Kidney epithelial cell (primary cell): ENCODE results near the gene OBP2B. TPM values are rescaled to one million over a fixed set of nuclear protein-coding genes. Genes with fewer than 3 reads are reported as not detected.

ENCODE experiments used
- DNase-seq: peaks from one replicate; pipeline ENCODE4 v3.0.0-alpha.2; 2010; ENCODE audit warnings: low read depth
- H3K27me3 ChIP-seq: 2 replicates; pipeline ENCODE4 v1.6.0; 2011; ENCODE audit warnings: low read length; ENCODE audit not compliant: control insufficient read depth, insufficient read depth
- H3K36me3 ChIP-seq: 2 replicates; pipeline ENCODE4 v1.5.1; 2011; ENCODE audit warnings: low read length; ENCODE audit not compliant: control insufficient read depth, insufficient read depth
- H3K4me3 ChIP-seq: 2 replicates; pipeline ENCODE4 v1.5.1; 2011; ENCODE audit warnings: low read depth, mild to moderate bottlenecking, control low read depth, low read length
- total RNA-seq: library from RNA; depleted of rRNA; stranded (reverse); fragments of >200 nt; gene quantifications from 2 replicates; pipeline ENCODE4 v1.2.3, GENCODE V29; 2015
- TF ChIP-seq, protein P1 (sequence below): IDR thresholded peaks from 2 replicates; pipeline ENCODE4 v1.5.1; 2011; ENCODE audit warnings: mild to moderate bottlenecking, moderate library complexity, low read length, control low read depth, inconsistent platforms; ENCODE audit not compliant: insufficient read depth, poor library complexity, severe bottlenecking

The OBP2B gene
- total RNA-seq, 1 donor from 2014 or later: not detected

DNA sequence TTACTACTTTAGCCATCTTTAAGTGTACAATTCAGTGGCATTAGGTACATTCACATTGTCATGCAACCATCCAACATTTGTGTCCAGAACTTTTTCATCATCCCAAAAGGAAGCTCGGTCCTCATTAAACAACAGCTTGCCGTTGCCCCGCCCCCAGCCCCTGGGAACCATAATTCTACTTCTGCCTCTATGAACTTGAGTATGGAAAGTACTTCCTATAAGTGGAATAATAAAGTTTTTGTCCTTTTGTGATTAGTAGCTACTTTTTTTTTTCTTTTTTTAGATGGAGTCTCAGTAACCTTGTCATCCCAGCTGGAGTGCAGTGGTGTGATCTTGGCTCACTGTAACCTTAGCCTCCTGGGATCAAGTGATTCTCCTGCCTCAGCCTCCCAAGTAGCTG lies 50.4 kb downstream of the OBP2B start:
- DNase-seq: no peak
- TF ChIP-seq, protein P1, sequence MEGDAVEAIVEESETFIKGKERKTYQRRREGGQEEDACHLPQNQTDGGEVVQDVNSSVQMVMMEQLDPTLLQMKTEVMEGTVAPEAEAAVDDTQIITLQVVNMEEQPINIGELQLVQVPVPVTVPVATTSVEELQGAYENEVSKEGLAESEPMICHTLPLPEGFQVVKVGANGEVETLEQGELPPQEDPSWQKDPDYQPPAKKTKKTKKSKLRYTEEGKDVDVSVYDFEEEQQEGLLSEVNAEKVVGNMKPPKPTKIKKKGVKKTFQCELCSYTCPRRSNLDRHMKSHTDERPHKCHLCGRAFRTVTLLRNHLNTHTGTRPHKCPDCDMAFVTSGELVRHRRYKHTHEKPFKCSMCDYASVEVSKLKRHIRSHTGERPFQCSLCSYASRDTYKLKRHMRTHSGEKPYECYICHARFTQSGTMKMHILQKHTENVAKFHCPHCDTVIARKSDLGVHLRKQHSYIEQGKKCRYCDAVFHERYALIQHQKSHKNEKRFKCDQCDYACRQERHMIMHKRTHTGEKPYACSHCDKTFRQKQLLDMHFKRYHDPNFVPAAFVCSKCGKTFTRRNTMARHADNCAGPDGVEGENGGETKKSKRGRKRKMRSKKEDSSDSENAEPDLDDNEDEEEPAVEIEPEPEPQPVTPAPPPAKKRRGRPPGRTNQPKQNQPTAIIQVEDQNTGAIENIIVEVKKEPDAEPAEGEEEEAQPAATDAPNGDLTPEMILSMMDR: no peak
- Histone ChIP-seq H3K36me3 (no peaks in the 10 kb centered on the region), H3K27me3 (peaks cover 4% of the 10 kb centered on the region), H3K4me3 (no peak overlapping the region)

Other genes with a start within 250 kb of the OBP2B start
- not detected in 2 replicates for gene GFI1B, start 230.6 kb downstream of the OBP2B start, total RNA-seq
- gene GTF3C5, start 178.3 kb downstream of the OBP2B start, total RNA-seq: 94.3 and 94.7 TPM in 2 replicates
- gene CEL, start 147.3 kb downstream of the OBP2B start, total RNA-seq: 0.68 and 1.2 TPM in 2 replicates
- 39.9 and 43.7 TPM in 2 replicates for gene RALGDS, start 88.0 kb downstream of the OBP2B start, total RNA-seq
- gene GBGT1, start 45.3 kb downstream of the OBP2B start, total RNA-seq: 8.8 and 12.4 TPM in 2 replicates
- 1.8 TPM in 2 replicates for gene ABO, start 66.0 kb upstream of the OBP2B start, total RNA-seq
- 17.4 and 30.8 TPM in 2 replicates for gene SURF6, start 126.9 kb upstream of the OBP2B start, total RNA-seq
- gene MED22, start 138.9 kb upstream of the OBP2B start, total RNA-seq: 42.0 and 51.8 TPM in 2 replicates
- gene RPL7A, start 139.0 kb upstream of the OBP2B start, total RNA-seq: 2,183 and 2,339 TPM in 2 replicates
- gene SURF1, start 147.2 kb upstream of the OBP2B start, total RNA-seq: 39.2 and 56.4 TPM in 2 replicates
- gene SURF2, start 147.3 kb upstream of the OBP2B start, total RNA-seq: 38.7 and 51.5 TPM in 2 replicates
- 188 and 198 TPM in 2 replicates for gene SURF4, start 166.8 kb upstream of the OBP2B start, total RNA-seq
- gene STKLD1, start 167.1 kb upstream of the OBP2B start, total RNA-seq: 0.27 TPM in 1 of 2 replicates, not detected in the other
- gene REXO4, start 208.8 kb upstream of the OBP2B start, total RNA-seq: 21.9 and 23.1 TPM in 2 replicates
- 2.0 and 2.4 TPM in 2 replicates for gene ADAMTS13, start 213.1 kb upstream of the OBP2B start, total RNA-seq